Lung microvascular endothelial cell (primary cell): ENCODE results near the gene EFCAB6. TPM values are rescaled to one million over a fixed set of nuclear protein-coding genes. Genes with fewer than 3 reads are reported as not detected.

Source experiments
- DNase-seq, 2 donors: peaks; one replicate each; pipeline versions ENCODE4 v3.0.0 to v3.0.0-alpha.2; 2010; ENCODE audit warnings: low read depth in 2 of 2
- total RNA-seq: library from RNA; depleted of rRNA; stranded (reverse); fragments of >200 nt; gene quantifications from 2 replicates; pipeline ENCODE4 v1.2.1, GENCODE V29; 2014

Gene EFCAB6
- total RNA-seq, 1 donor from 2014 or later: 0.20 TPM

GRCh38 chr22:43487311-43488030, 324.6 kb downstream of the EFCAB6 start:
- DNase-seq: no peak

- no peak for DNase-seq
Measured at GRCh38 chr22:43485502-43486089, 326.5 kb downstream of the EFCAB6 start.

- DNase-seq: no peak
Measured at GRCh38 chr22:43484227-43484626, 327.9 kb downstream of the EFCAB6 start.

- no peak for DNase-seq
Measured at GRCh38 chr22:43483669-43484068, 328.4 kb downstream of the EFCAB6 start.

DNA sequence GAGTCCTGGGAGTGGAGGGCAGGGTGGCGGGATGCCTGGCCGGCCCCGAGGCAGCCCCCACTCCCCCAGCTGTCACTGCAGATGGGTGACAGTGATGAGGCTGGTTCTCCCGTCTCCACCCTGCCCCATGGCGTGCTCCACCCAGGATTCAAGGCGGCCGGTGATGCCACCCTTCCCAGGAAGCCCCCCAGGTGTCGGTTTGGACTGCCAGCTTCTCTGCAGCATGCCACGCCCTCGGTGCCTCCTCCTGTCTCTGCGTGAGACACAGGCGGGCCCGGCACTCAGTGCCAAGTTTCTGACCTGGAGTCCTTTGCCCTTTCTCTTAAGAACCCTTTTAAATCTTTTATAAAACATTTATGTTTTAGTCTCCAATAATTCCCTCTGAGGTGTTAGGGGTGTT, 328.8 kb downstream of the EFCAB6 start:
- no peak for DNase-seq

DNA sequence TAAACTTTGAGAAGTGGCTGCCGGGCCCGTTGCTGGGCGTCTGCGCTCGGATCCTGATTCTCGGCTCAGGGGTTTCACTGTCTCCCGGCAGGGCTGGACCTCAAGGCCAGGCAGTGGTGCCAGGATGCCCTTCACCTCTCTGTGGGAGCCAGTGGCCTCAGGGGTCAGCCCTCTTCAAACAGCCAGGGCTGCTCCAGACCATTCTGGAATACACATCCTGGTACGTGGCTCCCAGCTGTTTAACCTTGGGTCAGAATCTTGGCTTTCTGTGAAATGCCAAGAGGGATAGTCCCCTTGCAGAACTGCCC, 329.8 kb downstream of the EFCAB6 start:
- DNase-seq: no peak

DNA sequence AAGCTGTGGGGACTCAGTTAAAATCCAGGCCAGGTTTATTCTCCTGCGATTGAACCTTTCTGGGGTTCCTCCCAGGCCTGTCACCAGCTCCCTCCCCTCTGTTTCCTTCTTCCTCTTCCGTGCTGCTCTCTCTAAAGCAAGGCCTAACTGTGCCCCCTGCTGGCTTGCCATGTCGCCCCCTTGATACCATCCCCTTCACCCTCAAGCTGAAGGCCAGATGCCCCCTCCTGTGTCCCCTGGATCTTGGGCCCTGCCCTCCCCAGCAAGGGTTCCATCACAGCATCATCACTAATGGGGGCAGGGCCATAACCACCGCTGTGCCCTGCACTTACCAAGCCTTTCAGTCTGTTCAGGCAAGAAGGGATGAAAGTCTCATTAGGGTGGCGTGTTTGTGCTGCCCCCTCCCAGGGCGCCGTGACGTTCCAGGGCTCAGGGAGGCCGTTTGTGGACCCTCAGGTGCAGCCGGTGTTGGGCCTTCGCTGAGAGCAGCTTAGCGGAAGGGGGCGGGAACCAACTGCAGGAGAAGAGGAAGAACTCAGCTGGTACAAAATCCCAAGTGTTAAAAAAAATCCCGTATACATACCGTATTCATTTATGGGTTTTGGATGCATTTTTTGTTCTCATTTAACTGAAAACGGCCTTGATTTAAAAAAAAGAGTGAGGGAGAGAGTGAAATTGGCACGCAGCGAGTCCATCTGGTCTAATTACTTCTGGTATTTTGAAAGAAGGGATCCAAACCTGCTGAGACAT, 330.4 kb downstream of the EFCAB6 start:
- peak in 1 of 2 donors; percentile 5 for DNase-seq

DNA sequence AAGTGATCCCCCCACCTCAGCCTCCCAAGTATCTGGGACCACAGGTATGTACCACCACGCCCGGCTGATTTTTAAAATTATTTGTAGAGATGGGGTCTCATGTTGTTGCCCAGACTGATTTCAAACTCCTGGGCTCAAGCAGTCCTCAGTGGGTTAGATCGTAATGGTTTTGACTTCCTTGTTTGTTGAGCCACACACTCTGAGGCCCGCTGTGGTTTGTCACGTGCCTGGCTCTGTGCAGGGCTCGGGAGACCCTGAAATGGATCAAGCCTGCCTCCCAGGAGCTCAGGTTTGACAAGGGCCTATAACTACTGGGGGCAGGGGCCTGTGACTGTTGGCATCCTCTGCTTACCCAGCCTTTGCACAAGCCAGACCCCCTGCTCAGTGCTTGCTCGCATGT, 332.1 kb downstream of the EFCAB6 start:
- no peak for DNase-seq

DNA sequence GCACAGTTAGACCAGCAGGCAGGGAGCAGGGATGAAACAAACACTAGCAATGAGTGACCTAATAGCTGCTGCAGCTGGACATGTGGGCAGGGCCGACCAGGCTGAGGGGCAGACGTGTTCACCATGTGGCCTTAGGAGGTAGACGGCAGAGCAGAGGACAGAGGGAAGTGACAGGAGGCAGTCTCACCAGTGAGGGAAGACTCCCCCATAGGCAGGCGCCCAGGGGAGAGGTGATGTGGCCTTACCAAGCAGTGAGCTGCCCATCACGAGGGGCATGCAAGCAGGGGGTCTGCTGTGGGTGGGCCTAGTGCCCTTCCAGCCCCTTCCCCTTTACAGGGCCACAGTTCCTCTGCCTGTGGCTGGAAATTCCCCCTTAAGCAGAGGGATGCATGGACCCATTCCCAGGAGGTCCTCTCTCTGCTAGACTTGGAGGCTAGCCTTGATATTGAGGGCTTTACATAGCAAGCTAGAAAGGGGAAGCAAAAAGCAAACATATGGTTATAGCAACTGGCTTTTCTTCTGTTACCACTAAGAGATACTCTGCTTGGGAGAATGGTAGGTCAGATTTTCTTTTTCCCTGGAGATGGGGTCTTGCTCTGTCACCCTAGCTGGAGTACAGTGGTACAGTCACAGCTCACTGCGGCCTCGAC, 332.7 kb downstream of the EFCAB6 start:
- DNase-seq: no peak

Other genes with a start within 250 kb of the EFCAB6 start
- 0.22 TPM in 1 of 2 replicates, not detected in the other for gene SULT4A1, start 50.2 kb upstream of the EFCAB6 start, total RNA-seq
- gene PNPLA5, start 79.7 kb upstream of the EFCAB6 start, total RNA-seq: not detected in 2 replicates
- 0.60 and 1.1 TPM in 2 replicates for gene PNPLA3, start 111.5 kb upstream of the EFCAB6 start, total RNA-seq
- 32.7 and 38.1 TPM in 2 replicates for gene SAMM50, start 143.1 kb upstream of the EFCAB6 start, total RNA-seq
- 20.8 and 25.3 TPM in 2 replicates for gene PARVB, start 212.0 kb upstream of the EFCAB6 start, total RNA-seq